ENCODE data around the gene LRRC45. TPM values are rescaled to one million over a fixed set of nuclear protein-coding genes. Genes with fewer than 3 reads are reported as not detected.

LRRC45 gene
- total RNA-seq, 1 donor from 2014 or later: 8.2 TPM

DNA sequence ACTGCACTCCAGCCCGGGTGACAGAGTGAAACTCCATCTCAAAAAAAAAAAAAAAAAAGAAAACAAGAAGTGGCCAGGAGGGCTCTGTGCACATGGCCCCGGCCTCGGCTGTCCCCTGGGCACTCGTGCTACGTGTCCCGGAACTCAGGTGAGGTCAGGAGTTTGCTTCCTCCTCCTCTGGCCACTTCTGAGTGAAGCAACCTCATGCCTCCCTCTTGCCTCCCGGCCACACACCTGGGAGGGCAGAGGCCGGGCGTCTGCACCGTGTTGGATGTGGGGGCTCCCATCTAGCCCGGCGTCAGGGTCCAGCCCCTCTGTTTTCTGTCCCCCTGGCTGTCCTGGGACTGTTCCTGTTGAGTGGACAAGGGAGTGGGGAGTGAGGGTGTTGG lies 23.5 kb upstream of the LRRC45 start:
- no peak for DNase-seq (ENCODE audit: low spot score)
- Mint-ChIP-seq H3K4me3 (ENCODE audit: unreplicated experiment) (no peak overlapping the region), H3K36me3 (ENCODE audit: low read depth) (peaks cover 7% of the 10 kb centered on the region), H3K27ac (ENCODE audit: unreplicated experiment) (no peak overlapping the region), H3K27me3 (ENCODE audit: low read depth) (no peaks in the 10 kb centered on the region), H3K4me1 (ENCODE audit: low read depth) (peaks cover 14% of the 10 kb centered on the region), H3K9me3 (ENCODE audit: low read depth) (no peaks in the 10 kb centered on the region)
- TF ChIP-seq, protein P1, sequence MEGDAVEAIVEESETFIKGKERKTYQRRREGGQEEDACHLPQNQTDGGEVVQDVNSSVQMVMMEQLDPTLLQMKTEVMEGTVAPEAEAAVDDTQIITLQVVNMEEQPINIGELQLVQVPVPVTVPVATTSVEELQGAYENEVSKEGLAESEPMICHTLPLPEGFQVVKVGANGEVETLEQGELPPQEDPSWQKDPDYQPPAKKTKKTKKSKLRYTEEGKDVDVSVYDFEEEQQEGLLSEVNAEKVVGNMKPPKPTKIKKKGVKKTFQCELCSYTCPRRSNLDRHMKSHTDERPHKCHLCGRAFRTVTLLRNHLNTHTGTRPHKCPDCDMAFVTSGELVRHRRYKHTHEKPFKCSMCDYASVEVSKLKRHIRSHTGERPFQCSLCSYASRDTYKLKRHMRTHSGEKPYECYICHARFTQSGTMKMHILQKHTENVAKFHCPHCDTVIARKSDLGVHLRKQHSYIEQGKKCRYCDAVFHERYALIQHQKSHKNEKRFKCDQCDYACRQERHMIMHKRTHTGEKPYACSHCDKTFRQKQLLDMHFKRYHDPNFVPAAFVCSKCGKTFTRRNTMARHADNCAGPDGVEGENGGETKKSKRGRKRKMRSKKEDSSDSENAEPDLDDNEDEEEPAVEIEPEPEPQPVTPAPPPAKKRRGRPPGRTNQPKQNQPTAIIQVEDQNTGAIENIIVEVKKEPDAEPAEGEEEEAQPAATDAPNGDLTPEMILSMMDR (IDR thresholded peaks at IDR 0.05): no peak

DNA sequence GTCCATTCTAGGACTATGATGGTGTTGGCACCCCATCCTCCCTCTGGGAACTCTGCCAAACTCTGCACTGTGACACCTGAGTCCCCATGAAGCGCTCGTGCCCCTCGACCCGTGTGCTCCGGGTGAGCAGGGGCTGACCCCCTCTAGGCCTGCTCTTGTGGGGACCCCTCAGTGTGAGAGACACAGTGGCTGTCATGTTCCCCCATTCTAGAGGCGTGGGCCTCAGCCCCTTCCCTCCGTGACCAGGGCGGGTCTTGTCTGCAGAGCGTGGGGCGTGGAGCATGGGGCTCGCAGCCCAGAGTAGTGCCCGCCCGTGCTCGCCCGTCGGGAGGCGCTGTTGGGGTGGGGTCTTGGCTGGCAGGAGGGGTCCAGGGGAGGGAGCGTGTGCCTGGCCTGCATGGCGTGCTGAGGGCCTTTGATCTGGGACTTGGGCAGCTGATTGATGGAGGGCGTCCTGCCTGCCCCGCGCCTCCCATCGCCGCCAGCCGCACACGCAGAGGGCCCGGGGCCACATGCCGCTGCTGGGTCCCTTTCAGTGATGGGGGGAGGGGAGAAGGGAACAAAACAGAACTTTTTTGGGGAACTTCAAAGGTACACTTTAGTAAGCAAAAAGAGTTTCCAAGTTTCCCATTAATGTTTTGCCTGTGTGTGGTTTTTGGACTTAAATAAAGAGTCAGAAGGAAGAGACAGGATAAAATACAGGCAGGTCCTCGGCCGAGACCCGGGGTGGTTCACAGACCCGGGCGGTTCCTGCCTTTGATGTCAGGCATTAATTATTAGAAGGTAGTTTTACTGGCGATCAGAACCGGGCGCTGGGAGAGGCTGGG lies 22.9 kb upstream of the LRRC45 start:
- Mint-ChIP-seq H3K36me3 (ENCODE audit: low read depth) (peaks cover 7% of the 10 kb centered on the region), H3K9me3 (ENCODE audit: low read depth) (no peaks in the 10 kb centered on the region), H3K27ac (ENCODE audit: unreplicated experiment) (no peak overlapping the region), H3K27me3 (ENCODE audit: low read depth) (no peaks in the 10 kb centered on the region), H3K4me3 (ENCODE audit: unreplicated experiment) (no peak overlapping the region), H3K4me1 (ENCODE audit: low read depth) (peaks cover 14% of the 10 kb centered on the region)
- TF ChIP-seq, protein P1 (IDR thresholded peaks at IDR 0.05): no peak
- no peak for DNase-seq (ENCODE audit: low spot score)

DNA sequence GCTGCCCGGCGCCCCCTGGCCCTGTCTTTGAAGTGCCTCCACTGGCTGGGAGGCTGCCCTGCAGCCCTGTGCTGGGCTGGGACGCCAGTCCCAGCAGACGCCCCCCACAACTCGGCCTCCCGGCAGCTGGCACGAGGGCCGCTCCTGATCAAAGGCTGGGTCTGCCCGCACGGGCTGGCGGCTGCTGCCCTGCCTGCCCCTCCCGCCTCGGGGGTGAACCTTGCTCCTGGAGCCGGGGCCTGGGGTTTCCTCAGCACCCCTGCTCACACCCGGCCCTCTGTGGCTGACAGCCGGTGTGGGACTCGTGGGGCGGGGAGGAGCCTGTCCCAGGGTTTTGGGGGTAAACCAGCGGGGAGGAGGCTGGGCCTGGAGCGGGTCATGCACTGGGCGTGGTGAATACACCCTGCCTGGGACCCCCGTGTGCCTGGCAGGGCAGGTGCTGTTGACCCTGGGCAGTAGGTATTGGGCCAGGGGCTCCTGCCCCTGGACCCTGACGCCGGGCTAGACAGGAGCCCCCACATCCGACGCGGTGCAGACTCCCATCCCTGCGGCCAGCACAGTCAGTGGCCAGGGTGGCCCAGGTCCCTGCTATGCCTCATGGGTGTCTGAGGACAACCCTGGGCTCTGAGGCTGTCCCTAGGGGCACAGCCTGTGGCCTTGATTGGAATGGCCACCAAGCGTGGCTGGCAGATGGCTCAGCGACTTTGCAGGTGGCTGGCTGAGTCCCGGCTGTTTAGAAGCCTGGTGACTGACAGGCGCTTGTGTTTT lies 22.1 kb upstream of the LRRC45 start:
- DNase-seq (ENCODE audit: low spot score): no peak
- Mint-ChIP-seq H3K27ac (ENCODE audit: unreplicated experiment) (no peak overlapping the region), H3K4me1 (ENCODE audit: low read depth) (peaks cover 16% of the 10 kb centered on the region), H3K36me3 (ENCODE audit: low read depth) (peaks cover 5% of the 10 kb centered on the region), H3K9me3 (ENCODE audit: low read depth) (no peaks in the 10 kb centered on the region), H3K27me3 (ENCODE audit: low read depth) (no peaks in the 10 kb centered on the region), H3K4me3 (ENCODE audit: unreplicated experiment) (no peak overlapping the region)
- TF ChIP-seq, protein P1 (IDR thresholded peaks at IDR 0.05): no peak

DNA sequence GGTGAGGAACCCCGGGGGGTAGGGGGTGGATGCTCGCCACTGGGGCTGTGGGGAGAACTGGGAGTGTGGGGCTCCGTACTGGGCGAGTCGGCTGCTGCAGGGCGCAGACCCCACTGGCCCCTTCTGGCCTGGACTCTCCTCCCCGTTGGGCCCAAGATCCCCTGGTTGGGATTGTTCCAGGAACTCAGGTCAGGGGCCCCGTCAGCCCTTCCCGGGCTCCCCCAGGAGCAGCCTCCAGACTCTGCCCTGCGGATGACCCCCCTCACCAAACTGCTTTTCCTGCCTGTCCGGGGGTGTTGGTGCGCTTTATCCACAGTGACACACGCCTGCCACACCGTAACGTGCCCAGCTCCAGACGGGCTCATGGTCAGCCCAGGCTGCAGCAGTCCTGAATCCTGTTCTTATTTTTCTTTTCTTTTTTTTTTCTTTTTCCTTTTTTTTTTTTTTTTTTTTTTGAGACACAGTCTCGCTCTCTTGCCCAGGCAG lies 21.5 kb upstream of the LRRC45 start:
- H3K36me3 Mint-ChIP-seq (ENCODE audit: low read depth): peaks cover 3% of the 10 kb centered on the region
- H3K27ac Mint-ChIP-seq (ENCODE audit: unreplicated experiment): no peak overlapping the region
- TF ChIP-seq, protein P1 (IDR thresholded peaks at IDR 0.05): no peak
- H3K27me3 Mint-ChIP-seq (ENCODE audit: low read depth): no peaks in the 10 kb centered on the region
- no peaks in the 10 kb centered on the region for H3K9me3 Mint-ChIP-seq (ENCODE audit: low read depth)
- DNase-seq (ENCODE audit: low spot score): no peak
- peaks cover 18% of the 10 kb centered on the region for H3K4me1 Mint-ChIP-seq (ENCODE audit: low read depth)
- H3K4me3 Mint-ChIP-seq (ENCODE audit: unreplicated experiment): no peak overlapping the region
